Measurements from ENCODE around the gene SEZ6L2.

Gene SEZ6L2

GRCh38 chr16:29863669-29863984 is 35.7 kb downstream of the SEZ6L2 start:
- Histone ChIP-seq H3K9me3 (ENCODE audit: insufficient read depth, low read length) (no peaks in the 10 kb centered on the region), H3K9ac (ENCODE audit: low read length) (peak overlapping the region; percentile 28; the same call in 1 of the 2 replicates), H3K79me2 (ENCODE audit: low read length) (peaks cover 10% of the 10 kb centered on the region), H3K4me3 (ENCODE audit: low read length) (peak overlapping the region; percentile 84), H2AFZ (ENCODE audit: low read depth, low read length) (peak overlapping the region; percentile 82), H3K27me3 (ENCODE audit: low read depth, low read length) (no peaks in the 10 kb centered on the region), H3K4me2 (ENCODE audit: low read length) (peak overlapping the region; percentile 98), H3K27ac (ENCODE audit: low read length) (no peak overlapping the region), H3K4me1 (ENCODE audit: low read length) (peaks cover 9% of the 10 kb centered on the region), H3K36me3 (replicated peaks; ENCODE audit: low read depth, low read length) (no peaks in the 10 kb centered on the region), H4K20me1 (ENCODE audit: insufficient read depth, low read length) (no peaks in the 10 kb centered on the region)
- TF ChIP-seq EZH2phosphoT487 (IDR thresholded peaks at IDR 0.05; ENCODE audit: low read depth) (no peak), CTCF (IDR thresholded peaks at IDR 0.05; ENCODE audit: low read depth, low read length) (no peak)

GRCh38 chr16:29862884-29863668 is 36.3 kb downstream of the SEZ6L2 start, which contains the start of gene CDIPT:
Gene CDIPT, minus strand, starts transcription at chr16:29863226. Its CDS starts 369 bp downstream, at chr16:29862857.
- H3K4me1 ChIP-seq (ENCODE audit: low read length) = peaks cover 9% of the 10 kb centered on the region
- peak within 1 kb of the TSS; percentile 84 for H3K4me3 ChIP-seq (ENCODE audit: low read length)
- H3K27me3 ChIP-seq (ENCODE audit: low read depth, low read length) = no peaks in the 10 kb centered on the region
- peak within 1 kb of the TSS; percentile 98 for H3K4me2 ChIP-seq (ENCODE audit: low read length)
- H2AFZ ChIP-seq (ENCODE audit: low read depth, low read length) = peak within 1 kb of the TSS; percentile 92
- peak within 1 kb of the TSS; percentile 67 for H3K9ac ChIP-seq (ENCODE audit: low read length)
- no peaks in the 10 kb centered on the region for H3K9me3 ChIP-seq (ENCODE audit: insufficient read depth, low read length)
- peaks cover 3% of the 10 kb centered on the region for H3K36me3 ChIP-seq (replicated peaks; ENCODE audit: low read depth, low read length)
- H4K20me1 ChIP-seq (ENCODE audit: insufficient read depth, low read length) = no peaks in the 10 kb centered on the region
- H3K79me2 ChIP-seq (ENCODE audit: low read length) = peaks cover 10% of the 10 kb centered on the region
- H3K27ac ChIP-seq (ENCODE audit: low read length) = peak within 1 kb of the TSS; percentile 59
- TF ChIP-seq EZH2phosphoT487 (IDR thresholded peaks at IDR 0.05; ENCODE audit: low read depth) (no peak), CTCF (IDR thresholded peaks at IDR 0.05; ENCODE audit: low read depth, low read length) (peak; percentile 71)

- H2AFZ ChIP-seq (ENCODE audit: low read depth, low read length) = peak overlapping the region; percentile 92; the same call in 1 of the 2 replicates
- peaks cover 3% of the 10 kb centered on the region for H3K36me3 ChIP-seq (replicated peaks; ENCODE audit: low read depth, low read length)
- peaks cover 9% of the 10 kb centered on the region for H3K4me1 ChIP-seq (ENCODE audit: low read length)
- no peaks in the 10 kb centered on the region for H4K20me1 ChIP-seq (ENCODE audit: insufficient read depth, low read length)
- no peak for TF ChIP-seq EZH2phosphoT487 (IDR thresholded peaks at IDR 0.05; ENCODE audit: low read depth)
- no peak; the same call in 1 of the 2 replicates for TF ChIP-seq CTCF (IDR thresholded peaks at IDR 0.05; ENCODE audit: low read depth, low read length)
- H3K4me3 ChIP-seq (ENCODE audit: low read length) = peak overlapping the region; percentile 84
- H3K9ac ChIP-seq (ENCODE audit: low read length) = peak overlapping the region; percentile 67
- peaks cover 10% of the 10 kb centered on the region for H3K79me2 ChIP-seq (ENCODE audit: low read length)
- H3K9me3 ChIP-seq (ENCODE audit: insufficient read depth, low read length) = no peaks in the 10 kb centered on the region
- H3K4me2 ChIP-seq (ENCODE audit: low read length) = peak overlapping the region; percentile 98
- H3K27me3 ChIP-seq (ENCODE audit: low read depth, low read length) = no peaks in the 10 kb centered on the region
- peak overlapping the region; percentile 59 for H3K27ac ChIP-seq (ENCODE audit: low read length)
These were observed 36.9 kb downstream of the SEZ6L2 start for GRCh38 chr16:29862383-29862883.

- TF ChIP-seq EZH2phosphoT487 (IDR thresholded peaks at IDR 0.05; ENCODE audit: low read depth) (no peak), CTCF (IDR thresholded peaks at IDR 0.05; ENCODE audit: low read depth, low read length) (no peak)
- no peak overlapping the region for H3K4me3 ChIP-seq (ENCODE audit: low read length)
- no peak overlapping the region for H3K27ac ChIP-seq (ENCODE audit: low read length)
- H3K9me3 ChIP-seq (ENCODE audit: insufficient read depth, low read length) = no peaks in the 10 kb centered on the region
- no peaks in the 10 kb centered on the region for H3K27me3 ChIP-seq (ENCODE audit: low read depth, low read length)
- no peaks in the 10 kb centered on the region for H4K20me1 ChIP-seq (ENCODE audit: insufficient read depth, low read length)
- peaks cover 10% of the 10 kb centered on the region for H3K79me2 ChIP-seq (ENCODE audit: low read length)
- H3K36me3 ChIP-seq (replicated peaks; ENCODE audit: low read depth, low read length) = peaks cover 3% of the 10 kb centered on the region
- no peak overlapping the region for H3K4me2 ChIP-seq (ENCODE audit: low read length)
- H2AFZ ChIP-seq (ENCODE audit: low read depth, low read length) = no peak overlapping the region
- peaks cover 9% of the 10 kb centered on the region for H3K4me1 ChIP-seq (ENCODE audit: low read length)
- no peak overlapping the region for H3K9ac ChIP-seq (ENCODE audit: low read length)
These were observed 39.1 kb downstream of the SEZ6L2 start for GRCh38 chr16:29860218-29860617.
